Colonic mucosa (tissue), 4 donors: ENCODE data around the gene NUDT9. TPM values are rescaled to one million over a fixed set of nuclear protein-coding genes. Genes with fewer than 3 reads are reported as not detected.
"Not testable (repeated sequence)": the region's sequence is repeated elsewhere in the genome, so short reads cannot be mapped to it uniquely, and the experiment has no call there.

Source experiments
- DNase-seq: peaks from one replicate; pipeline ENCODE4 v3.0.0-alpha.2; 2020
- H3K27ac ChIP-seq: fragments of 200-600 bp; one replicate; pipeline ENCODE4 v1.8.0; 2021
- H3K27me3 ChIP-seq: fragments of 200-600 bp; one replicate; pipeline ENCODE4 v1.8.0; 2021
- H3K36me3 ChIP-seq: fragments of 200-600 bp; one replicate; pipeline ENCODE4 v1.8.0; 2021
- H3K4me1 ChIP-seq: fragments of 200-600 bp; one replicate; pipeline ENCODE4 v1.8.0; 2021; ENCODE audit warnings: mild to moderate bottlenecking
- H3K4me3 ChIP-seq: fragments of 200-600 bp; one replicate; pipeline ENCODE4 v1.8.0; 2021
- H3K9ac ChIP-seq, 2 donors: one replicate each; pipeline ENCODE4 v1.7.0; 2013; ENCODE audit warnings: control low read depth in 2 of 2, low read depth in 2 of 2, low read length in 2 of 2
- H3K9me3 ChIP-seq: fragments of 200-600 bp; one replicate; pipeline ENCODE4 v1.8.0; 2021
- intact Hi-C: fragments of 100-400 bp; cut with DNase I; formaldehyde crosslinking; loops from one replicate; pipeline ENCODE4 v1.14.1; 2022
- total RNA-seq, 2 donors: library from RNA; stranded (reverse); fragmentation: NEBNext Ultra II Directional in 1 of 2; extraction: Animal tissue kit (Norgen Biotek cat#: 25700) in 1 of 2; gene quantifications; one replicate each; pipeline ENCODE4 v1.2.1, GENCODE V29; 2021
- TF ChIP-seq, protein P1 (sequence below): fragments of 200-600 bp; IDR thresholded peaks from one replicate; pipeline ENCODE4 v1.8.0; 2022; ENCODE audit warnings: antibody characterized with exemption, mild to moderate bottlenecking
- donor health status: healthy.
- donor health status: DM: no; HTN: no; CAD: no.
- donor health status: DM: no; HTN: no; CAD: no.

NUDT9 gene
- total RNA-seq, 2 donors from 2014 or later, result 31.4 to 52.0 TPM

DNA sequence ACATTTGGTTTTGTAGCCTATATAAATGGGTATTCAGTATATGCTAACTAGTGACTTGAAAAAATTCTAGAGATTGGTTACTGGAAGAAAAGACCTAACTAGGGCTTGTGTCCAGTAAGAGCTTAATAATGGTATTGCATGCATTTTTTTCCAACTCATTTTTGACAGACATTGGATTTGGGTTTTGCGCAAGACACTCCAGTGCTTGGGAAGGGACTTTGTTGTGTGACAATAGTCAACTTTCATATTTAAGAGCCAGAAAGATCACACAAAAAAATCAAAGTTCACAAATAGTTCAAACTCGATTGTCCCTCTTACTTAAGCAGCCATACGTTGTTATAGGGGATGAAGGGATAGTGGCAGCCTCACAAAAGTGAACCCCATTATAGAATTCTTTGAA lies 30.2 kb upstream of the NUDT9 start:
- intact Hi-C loops, result no loop called here

DNA sequence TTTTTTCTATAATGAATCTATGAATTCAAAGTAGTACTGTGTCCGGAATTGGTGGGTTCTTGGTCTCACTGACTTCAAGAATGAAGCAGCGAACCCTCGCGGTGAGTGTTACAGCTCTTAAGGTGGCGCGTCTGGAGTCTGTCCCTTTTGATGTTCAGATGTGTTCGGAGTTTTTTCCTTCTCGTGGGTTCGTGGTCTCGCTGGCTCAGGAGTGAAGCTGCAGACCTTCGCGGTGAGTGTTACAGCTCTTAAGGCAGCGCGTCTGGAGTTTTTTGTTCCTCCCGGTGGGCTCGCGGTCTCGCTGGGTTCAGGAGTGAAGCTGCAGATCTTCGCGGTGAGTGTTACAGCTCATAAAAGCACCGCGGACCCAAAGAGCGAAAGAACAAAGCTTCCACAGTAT lies 27.3 kb upstream of the NUDT9 start:
- not testable (repeated sequence) for H3K4me3 ChIP-seq, DNase-seq

More for the DNA sequence above, 30.2 kb upstream of the NUDT9 start:
- Histone ChIP-seq H3K4me1 (no peaks in the 10 kb centered on the region), H3K4me3 (no peak overlapping the region), H3K27ac (no peak overlapping the region), H3K9ac (no peak overlapping the region), H3K36me3 (no peaks in the 10 kb centered on the region), H3K27me3 (no peaks in the 10 kb centered on the region), H3K9me3 (no peaks in the 10 kb centered on the region)
- TF ChIP-seq, protein P1, sequence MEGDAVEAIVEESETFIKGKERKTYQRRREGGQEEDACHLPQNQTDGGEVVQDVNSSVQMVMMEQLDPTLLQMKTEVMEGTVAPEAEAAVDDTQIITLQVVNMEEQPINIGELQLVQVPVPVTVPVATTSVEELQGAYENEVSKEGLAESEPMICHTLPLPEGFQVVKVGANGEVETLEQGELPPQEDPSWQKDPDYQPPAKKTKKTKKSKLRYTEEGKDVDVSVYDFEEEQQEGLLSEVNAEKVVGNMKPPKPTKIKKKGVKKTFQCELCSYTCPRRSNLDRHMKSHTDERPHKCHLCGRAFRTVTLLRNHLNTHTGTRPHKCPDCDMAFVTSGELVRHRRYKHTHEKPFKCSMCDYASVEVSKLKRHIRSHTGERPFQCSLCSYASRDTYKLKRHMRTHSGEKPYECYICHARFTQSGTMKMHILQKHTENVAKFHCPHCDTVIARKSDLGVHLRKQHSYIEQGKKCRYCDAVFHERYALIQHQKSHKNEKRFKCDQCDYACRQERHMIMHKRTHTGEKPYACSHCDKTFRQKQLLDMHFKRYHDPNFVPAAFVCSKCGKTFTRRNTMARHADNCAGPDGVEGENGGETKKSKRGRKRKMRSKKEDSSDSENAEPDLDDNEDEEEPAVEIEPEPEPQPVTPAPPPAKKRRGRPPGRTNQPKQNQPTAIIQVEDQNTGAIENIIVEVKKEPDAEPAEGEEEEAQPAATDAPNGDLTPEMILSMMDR, result no peak
- no peak for DNase-seq

DNA sequence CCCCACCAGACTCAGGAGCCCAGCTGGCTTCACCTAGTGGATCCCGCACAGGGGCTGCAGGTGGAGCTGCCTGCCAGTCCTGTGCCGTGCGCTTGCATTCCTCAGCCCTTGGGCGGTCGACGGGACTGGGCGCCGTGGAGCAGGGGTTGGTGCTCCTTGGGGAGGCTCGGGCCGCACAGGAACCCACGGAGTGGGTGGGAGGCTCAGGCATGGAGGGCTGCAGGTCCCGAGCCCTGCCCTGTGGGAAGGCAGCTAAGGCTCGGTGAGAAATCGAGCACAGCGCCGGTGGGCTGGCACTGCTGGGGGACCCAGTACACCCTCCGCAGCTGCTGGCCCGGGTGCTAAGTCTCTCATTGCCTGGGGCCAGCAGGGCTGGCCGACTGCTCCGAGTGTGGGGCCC lies 26.5 kb upstream of the NUDT9 start:
- H3K4me1 ChIP-seq, H3K27me3 ChIP-seq, H3K36me3 ChIP-seq, H3K27ac ChIP-seq, DNase-seq, H3K9ac ChIP-seq, H3K9me3 ChIP-seq, H3K4me3 ChIP-seq, intact Hi-C loops: not testable (repeated sequence)

More for the DNA sequence above, 27.3 kb upstream of the NUDT9 start:
- H3K27ac ChIP-seq, H3K9me3 ChIP-seq, H3K27me3 ChIP-seq, H3K9ac ChIP-seq, intact Hi-C loops, H3K36me3 ChIP-seq, H3K4me1 ChIP-seq: not testable (repeated sequence)

DNA sequence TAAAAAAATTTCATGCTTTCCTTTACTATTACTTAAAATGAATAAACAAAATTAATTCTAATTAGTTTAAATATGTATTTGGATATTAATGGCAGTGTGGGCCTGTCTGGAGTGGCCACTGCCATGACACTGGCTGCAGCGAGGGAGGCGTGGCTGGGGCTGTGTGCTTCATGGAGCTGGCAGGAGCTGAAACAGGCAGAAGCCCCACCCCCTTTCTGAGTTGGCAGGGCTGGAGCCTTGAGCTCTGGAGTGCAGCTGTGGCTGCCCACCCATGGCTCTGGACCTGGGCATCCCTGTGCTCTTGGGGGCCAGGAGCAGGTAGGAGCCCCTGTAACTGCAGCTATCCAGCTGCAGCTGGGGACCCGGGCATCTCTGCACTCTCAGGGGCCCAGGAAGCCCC lies 23.2 kb upstream of the NUDT9 start:
- peak; percentile 36 for DNase-seq
- TF ChIP-seq, protein P1, result no peak
- Histone ChIP-seq H3K36me3 (no peaks in the 10 kb centered on the region), H3K4me1 (no peaks in the 10 kb centered on the region), H3K9me3 (no peaks in the 10 kb centered on the region), H3K9ac (no peak overlapping the region), H3K4me3 (no peak overlapping the region), H3K27me3 (no peaks in the 10 kb centered on the region), H3K27ac (no peak overlapping the region)
- intact Hi-C loops, result no loop called here

DNA sequence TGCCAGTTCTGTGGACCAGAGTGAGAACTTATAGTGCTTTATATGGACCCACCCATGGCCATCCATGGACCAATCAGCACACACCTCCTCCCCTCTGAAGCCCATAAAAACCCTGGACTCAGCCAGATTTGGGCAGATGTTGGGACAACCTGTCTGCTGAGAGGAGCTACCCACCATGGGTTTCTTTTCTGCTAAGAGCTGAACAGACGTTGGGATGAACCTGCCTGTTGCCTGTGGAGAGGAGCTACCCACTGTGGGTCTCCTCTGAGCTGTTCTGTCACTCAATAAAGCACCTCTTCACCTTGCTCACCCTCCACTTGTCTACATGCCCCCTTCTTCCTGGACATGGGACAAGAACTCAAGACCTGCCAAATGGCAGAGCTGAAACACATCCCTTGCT lies 22.4 kb upstream of the NUDT9 start:
- Histone ChIP-seq H3K4me1 (no peaks in the 10 kb centered on the region), H3K27ac (no peak overlapping the region), H3K27me3 (no peaks in the 10 kb centered on the region), H3K9me3 (no peaks in the 10 kb centered on the region), H3K9ac (no peak overlapping the region), H3K4me3 (no peak overlapping the region), H3K36me3 (no peaks in the 10 kb centered on the region)
- DNase-seq, result no peak
- TF ChIP-seq, protein P1, result no peak
- intact Hi-C loops, result no loop called here

DNA sequence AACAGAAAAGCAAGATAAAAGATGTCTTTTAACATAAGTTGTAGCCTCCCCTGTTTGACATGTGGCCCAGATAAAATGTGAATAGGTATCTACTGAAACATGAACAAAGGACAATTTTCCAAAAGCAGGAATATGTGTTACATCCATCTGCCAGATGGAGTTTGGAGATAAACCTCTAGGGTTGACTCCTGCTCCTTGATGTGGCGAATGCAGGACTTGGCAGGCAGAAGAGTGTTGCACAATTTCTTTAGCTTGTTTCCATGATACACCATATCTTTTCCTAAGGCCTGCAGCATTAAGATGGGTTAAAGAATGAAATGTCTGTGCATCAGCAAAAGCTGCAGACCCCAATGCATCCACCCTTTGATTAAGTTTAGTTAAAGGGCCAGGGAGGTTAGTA lies 18.6 kb upstream of the NUDT9 start:
- intact Hi-C loops, H3K9me3 ChIP-seq, H3K27ac ChIP-seq, H3K36me3 ChIP-seq, H3K27me3 ChIP-seq, H3K4me1 ChIP-seq, DNase-seq, H3K9ac ChIP-seq, H3K4me3 ChIP-seq: not testable (repeated sequence)

DNA sequence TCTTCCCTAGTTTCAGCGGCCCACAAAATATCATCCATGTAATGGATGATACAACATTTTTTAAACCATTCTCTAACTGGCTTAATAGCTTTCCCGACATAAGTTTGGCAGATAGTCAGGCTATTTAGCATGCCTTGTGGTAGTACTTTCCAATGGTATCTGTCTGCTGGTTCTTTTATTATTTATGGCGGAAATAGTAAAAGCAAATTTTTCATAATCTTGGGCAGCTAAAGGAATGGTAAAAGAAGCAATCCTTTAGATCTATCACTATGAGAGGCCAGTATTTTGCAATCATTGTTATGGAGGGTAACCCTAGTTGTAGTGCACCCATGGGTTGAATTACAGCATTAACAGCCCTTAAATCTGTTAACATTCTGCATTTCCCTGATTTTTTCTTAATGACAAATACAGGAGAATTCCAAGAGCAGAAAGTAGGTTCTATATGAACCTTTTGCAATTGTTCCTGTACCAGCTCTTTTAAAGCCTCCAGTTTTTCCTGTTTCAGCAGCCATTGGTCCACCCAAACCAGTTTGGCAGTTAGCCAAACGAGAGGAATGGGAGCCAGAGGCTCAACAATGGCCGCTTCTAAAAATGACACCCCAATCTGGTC lies 17.1 kb upstream of the NUDT9 start:
- H3K27ac ChIP-seq, result no peak overlapping the region
- H3K9me3 ChIP-seq, result no peaks in the 10 kb centered on the region
- no peaks in the 10 kb centered on the region for H3K27me3 ChIP-seq
- TF ChIP-seq, protein P1, result no peak
- no peaks in the 10 kb centered on the region for H3K36me3 ChIP-seq
- intact Hi-C loops, result no loop called here
- no peak for DNase-seq
- H3K4me1 ChIP-seq, result no peaks in the 10 kb centered on the region
- no peak overlapping the region for H3K4me3 ChIP-seq
- H3K9ac ChIP-seq, result no peak overlapping the region
